Measurements from ENCODE around the gene CYTH2. TPM values are rescaled to one million over a fixed set of nuclear protein-coding genes. Genes with fewer than 3 reads are reported as not detected.
A peak's percentile ranks its signal among the peaks of the same experiment; 100 is the strongest.

Gene CYTH2, protein sequence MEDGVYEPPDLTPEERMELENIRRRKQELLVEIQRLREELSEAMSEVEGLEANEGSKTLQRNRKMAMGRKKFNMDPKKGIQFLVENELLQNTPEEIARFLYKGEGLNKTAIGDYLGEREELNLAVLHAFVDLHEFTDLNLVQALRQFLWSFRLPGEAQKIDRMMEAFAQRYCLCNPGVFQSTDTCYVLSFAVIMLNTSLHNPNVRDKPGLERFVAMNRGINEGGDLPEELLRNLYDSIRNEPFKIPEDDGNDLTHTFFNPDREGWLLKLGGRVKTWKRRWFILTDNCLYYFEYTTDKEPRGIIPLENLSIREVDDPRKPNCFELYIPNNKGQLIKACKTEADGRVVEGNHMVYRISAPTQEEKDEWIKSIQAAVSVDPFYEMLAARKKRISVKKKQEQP
- polyA plus RNA-seq (2012; ENCODE audit: insufficient read depth, insufficient read length, low read depth): 97.8 TPM

GRCh38 chr19:48469289-48469881 lies at the start of gene CYTH2:
TSS of gene CYTH2 (plus strand) at chr19:48469369. CDS start at chr19:48469508, 139 bp downstream.
- Histone ChIP-seq H3K27me3 (no peaks in the 10 kb centered on the region), H3K4me3 (ENCODE audit: low read depth, low read length) (peak within 1 kb of the TSS; percentile 92), H3K9me3 (no peaks in the 10 kb centered on the region), H3K36me3 (peaks cover 23% of the 10 kb centered on the region), H3K4me1 (no peaks in the 10 kb centered on the region)
- DNase-seq: peak; percentile 88
- no peak for TF ChIP-seq CTCF (IDR thresholded peaks at IDR 0.05; ENCODE audit: low read depth, low read length)

DNA sequence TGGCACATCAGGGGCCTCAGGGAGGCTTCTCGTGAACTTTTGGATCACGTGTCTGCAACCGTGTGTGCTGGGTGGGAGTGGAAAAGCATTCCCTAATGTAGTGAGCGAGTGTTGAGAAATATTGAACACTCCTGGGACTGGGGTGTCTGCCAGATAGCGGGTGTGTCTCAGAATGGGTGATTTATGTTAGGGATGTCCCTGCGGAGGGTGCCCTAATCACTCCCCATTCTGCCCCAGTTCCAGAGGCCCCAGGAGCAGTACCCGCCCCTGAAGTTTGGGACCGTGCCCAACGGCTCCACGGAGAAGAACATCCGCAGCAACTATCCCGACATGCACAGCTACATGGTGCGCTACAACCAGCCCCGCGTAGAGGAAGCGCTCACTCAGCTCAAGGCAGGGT lies 47.6 kb upstream of the CYTH2 start:
- no peaks in the 10 kb centered on the region for H3K9me3 ChIP-seq
- DNase-seq: no peak

GRCh38 chr19:48424694-48425219 lies 44.4 kb upstream of the CYTH2 start:
- Histone ChIP-seq H3K4me1 (no peaks in the 10 kb centered on the region), H3K36me3 (no peaks in the 10 kb centered on the region), H3K9me3 (no peaks in the 10 kb centered on the region), H3K27me3 (no peaks in the 10 kb centered on the region), H3K4me3 (ENCODE audit: low read depth, low read length) (no peak overlapping the region)
- DNase-seq: no peak
- TF ChIP-seq CTCF (IDR thresholded peaks at IDR 0.05; ENCODE audit: low read depth, low read length): no peak

More for the DNA sequence above, 47.6 kb upstream of the CYTH2 start:
- no peaks in the 10 kb centered on the region for H3K36me3 ChIP-seq
- H3K4me1 ChIP-seq: no peaks in the 10 kb centered on the region
- no peaks in the 10 kb centered on the region for H3K27me3 ChIP-seq
- no peak for TF ChIP-seq CTCF (IDR thresholded peaks at IDR 0.05; ENCODE audit: low read depth, low read length)
- H3K4me3 ChIP-seq (ENCODE audit: low read depth, low read length): no peak overlapping the region

- no peak for TF ChIP-seq CTCF (IDR thresholded peaks at IDR 0.05; ENCODE audit: low read depth, low read length)
These were observed 40.5 kb upstream of the CYTH2 start for GRCh38 chr19:48428670-48429069.

DNA sequence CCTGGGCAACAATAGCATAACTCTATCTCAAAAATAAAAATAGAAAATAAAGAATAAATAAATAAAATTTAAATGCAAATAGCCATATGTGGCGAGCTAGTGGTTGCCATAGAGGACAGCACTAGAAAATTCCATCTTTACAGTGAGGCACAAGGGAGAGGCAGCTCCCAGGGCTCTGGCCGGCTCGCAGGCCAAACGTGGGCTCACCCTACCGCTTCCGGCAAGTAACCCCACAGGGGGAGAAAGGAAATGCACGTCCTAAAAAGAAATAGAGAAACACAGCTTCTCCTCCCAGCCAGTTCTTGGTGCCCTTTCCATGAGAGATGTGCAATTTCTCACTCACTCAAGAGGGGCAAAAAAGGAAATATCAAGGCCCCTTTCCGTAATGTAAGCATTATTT lies 35.8 kb upstream of the CYTH2 start:
- no peaks in the 10 kb centered on the region; the same call in 1 of the 2 replicates for H3K9me3 ChIP-seq
- no peak for TF ChIP-seq CTCF (IDR thresholded peaks at IDR 0.05; ENCODE audit: low read depth, low read length)
- H3K4me3 ChIP-seq (ENCODE audit: low read depth, low read length): no peak overlapping the region
- H3K27me3 ChIP-seq: peaks cover 5% of the 10 kb centered on the region; the same call in 1 of the 2 replicates
- no peaks in the 10 kb centered on the region; the same call in 1 of the 2 replicates for H3K4me1 ChIP-seq
- DNase-seq: no peak
- no peaks in the 10 kb centered on the region for H3K36me3 ChIP-seq

More at GRCh38 chr19:48428670-48429069, 40.5 kb upstream of the CYTH2 start:
- H3K9me3 ChIP-seq: no peaks in the 10 kb centered on the region
- no peak overlapping the region for H3K4me3 ChIP-seq (ENCODE audit: low read depth, low read length)
- no peak for DNase-seq
- no peaks in the 10 kb centered on the region for H3K36me3 ChIP-seq
- no peaks in the 10 kb centered on the region for H3K4me1 ChIP-seq
- no peaks in the 10 kb centered on the region for H3K27me3 ChIP-seq

All from BE2C (cell line).